Thoracic aorta (tissue), 2 donors: Measurements from ENCODE around the gene TNRC6A. TPM values are rescaled to one million over a fixed set of nuclear protein-coding genes. Genes with fewer than 3 reads are reported as not detected.
"Not testable (repeated sequence)": the region's sequence is repeated elsewhere in the genome, so short reads cannot be mapped to it uniquely, and the experiment has no call there.

Experiments used
- ATAC-seq: fragments of 150-250 bp; one replicate; pipeline ENCODE4 v1.8.0; 2017; ENCODE audit warnings: low read depth; ENCODE audit not compliant: insufficient number of reproducible peaks, low FRiP score
- DNase-seq: peaks from one replicate; pipeline ENCODE4 v3.0.0-alpha.2; 2020; ENCODE audit warnings: low spot score
- H3K27ac ChIP-seq, 2 donors: fragments of 200-600 bp; sonication (generic); 1 replicate in 1 of 2; 2 replicates in 1 of 2; pipeline ENCODE4 v1.5.1; 2016; ENCODE audit warnings: mild to moderate bottlenecking in 2 of 2, moderate library complexity in 2 of 2
- H3K27me3 ChIP-seq: fragments of 200-600 bp; sonication (generic); replicated peaks from 2 replicates; pipeline ENCODE4 v1.6.0; 2016; ENCODE audit warnings: mild to moderate bottlenecking; ENCODE audit not compliant: insufficient read depth
- H3K36me3 ChIP-seq: fragments of 200-600 bp; sonication (generic); one replicate; pipeline ENCODE4 v1.5.1; 2016
- H3K4me1 ChIP-seq, 2 donors: fragments of 200-600 bp; sonication (generic); 1 replicate in 1 of 2; 2 replicates in 1 of 2; pipeline versions ENCODE4 v1.5.1 to v1.6.0; 2016; ENCODE audit warnings: low read depth in 2 of 2, mild to moderate bottlenecking in 1 of 2; ENCODE audit not compliant: control insufficient read depth in 1 of 2
- H3K4me3 ChIP-seq: fragments of 200-600 bp; sonication (generic); 2 replicates; pipeline ENCODE4 v1.5.1; 2016; ENCODE audit warnings: mild to moderate bottlenecking
- H3K9me3 ChIP-seq: fragments of 200-600 bp; sonication (generic); 2 replicates; pipeline ENCODE4 v1.5.1; 2016
- CTCF ChIP-seq: fragments of 200-600 bp; sonication (generic); IDR thresholded peaks from one replicate; pipeline ENCODE4 v1.5.1; 2019; ENCODE audit warnings: antibody characterized with exemption
- total RNA-seq, 2 donors: library from RNA; depleted of rRNA; stranded (reverse); fragments of >200 nt; gene quantifications; one replicate each; pipeline versions ENCODE4 v1.1.0 to v1.2.3, GENCODE V29; 2016

TNRC6A gene
- total RNA-seq, 2 donors from 2014 or later = 45.6 to 85.4 TPM

- no peak overlapping the region for H3K4me3 ChIP-seq
- DNase-seq (no peak), ATAC-seq (no peak)
- peak overlapping the region in 1 of 2 donors; percentile 28 for H3K27ac ChIP-seq
- no peak for TF ChIP-seq CTCF
- H3K4me1 ChIP-seq = peaks cover 82 to 98% of the 10 kb centered on the region in 2 donors
- H3K9me3 ChIP-seq = no peaks in the 10 kb centered on the region
- H3K36me3 ChIP-seq = no peaks in the 10 kb centered on the region
- no peaks in the 10 kb centered on the region for H3K27me3 ChIP-seq
Measured at GRCh38 chr16:24741862-24742261, 12.4 kb downstream of the TNRC6A start.

GRCh38 chr16:24742610-24743009 is 13.2 kb downstream of the TNRC6A start:
- not testable (repeated sequence) for ATAC-seq, DNase-seq, H3K27me3 ChIP-seq, H3K36me3 ChIP-seq, H3K9me3 ChIP-seq, H3K4me3 ChIP-seq
- H3K27ac ChIP-seq = peak overlapping the region in 1 of 2 donors; percentile 37
- peaks cover 82 to 100% of the 10 kb centered on the region in 2 donors for H3K4me1 ChIP-seq

GRCh38 chr16:24745391-24745790 is 15.9 kb downstream of the TNRC6A start:
- Histone ChIP-seq H3K9me3 (no peaks in the 10 kb centered on the region), H3K27ac (no peak overlapping the region), H3K4me3 (no peak overlapping the region), H3K36me3 (no peaks in the 10 kb centered on the region), H3K4me1 (peaks cover 75 to 99% of the 10 kb centered on the region in 2 donors), H3K27me3 (no peaks in the 10 kb centered on the region)
- no peak for TF ChIP-seq CTCF
- ATAC-seq = no peak
- DNase-seq = no peak

GRCh38 chr16:24745791-24746190 is 16.3 kb downstream of the TNRC6A start:
- DNase-seq = no peak
- Histone ChIP-seq H3K36me3 (no peaks in the 10 kb centered on the region), H3K27ac (no peak overlapping the region), H3K9me3 (no peaks in the 10 kb centered on the region), H3K4me3 (no peak overlapping the region), H3K27me3 (no peaks in the 10 kb centered on the region), H3K4me1 (peaks cover 72 to 99% of the 10 kb centered on the region in 2 donors)
- no peak for TF ChIP-seq CTCF
- ATAC-seq = no peak

GRCh38 chr16:24747441-24747840 is 18.0 kb downstream of the TNRC6A start:
- H3K4me1 ChIP-seq = peaks cover 72 to 99% of the 10 kb centered on the region in 2 donors
- no peak for TF ChIP-seq CTCF

GRCh38 chr16:24748242-24748641 is 18.8 kb downstream of the TNRC6A start:
- Histone ChIP-seq H3K27ac (peak overlapping the region in 1 of 2 donors; percentile 36), H3K27me3 (no peaks in the 10 kb centered on the region), H3K4me1 (peaks cover 70 to 94% of the 10 kb centered on the region in 2 donors), H3K9me3 (no peaks in the 10 kb centered on the region), H3K4me3 (no peak overlapping the region), H3K36me3 (no peaks in the 10 kb centered on the region)
- peak; percentile 55 for DNase-seq
- ATAC-seq = no peak
- no peak for TF ChIP-seq CTCF

More at GRCh38 chr16:24747441-24747840, 18.0 kb downstream of the TNRC6A start:
- no peak for ATAC-seq
- Histone ChIP-seq H3K4me3 (no peak overlapping the region), H3K27ac (peak overlapping the region in 1 of 2 donors; percentile 36), H3K36me3 (no peaks in the 10 kb centered on the region), H3K9me3 (no peaks in the 10 kb centered on the region), H3K27me3 (no peaks in the 10 kb centered on the region)
- no peak for DNase-seq
